Ovary (tissue), 9 donors: Measurements from ENCODE around the gene FBXL13. TPM values are rescaled to one million over a fixed set of nuclear protein-coding genes. Genes with fewer than 3 reads are reported as not detected.
"Not testable (repeated sequence)": the region's sequence is repeated elsewhere in the genome, so short reads cannot be mapped to it uniquely, and the experiment has no call there.

Experiments
- DNase-seq, 5 donors: peaks; one replicate each; pipeline ENCODE4 v3.0.0-alpha.2; 2019 to 2020
- H3K27ac ChIP-seq, 2 donors: fragments of 200-600 bp; one replicate each; pipeline versions ENCODE4 v1.5.1 to v1.8.0; 2019 to 2022
- H3K27me3 ChIP-seq: fragments of 200-600 bp; one replicate; pipeline ENCODE4 v1.8.0; 2022
- H3K36me3 ChIP-seq: fragments of 200-600 bp; sonication (generic); one replicate; pipeline ENCODE4 v1.5.1; 2019
- H3K4me1 ChIP-seq: one replicate; pipeline ENCODE4 v1.8.1; 2013; ENCODE audit warnings: mild to moderate bottlenecking, moderate library complexity; ENCODE audit not compliant: insufficient read depth
- H3K4me3 ChIP-seq: fragments of 200-600 bp; sonication (generic); one replicate; pipeline ENCODE4 v1.5.1; 2017
- H3K9me3 ChIP-seq, 2 donors: fragments of 200-600 bp in 1 of 2; sonication (generic) in 1 of 2; one replicate each; pipeline versions ENCODE4 v1.5.1 to v1.8.1; 2013 to 2019; ENCODE audit warnings: mild to moderate bottlenecking in 1 of 2, moderate library complexity in 1 of 2
- EP300 ChIP-seq: sonication (generic); formaldehyde crosslinking; IDR thresholded peaks from one replicate; pipeline ENCODE4 v1.6.1; 2017; ENCODE audit warnings: antibody characterized with exemption
- POLR2A ChIP-seq: fragments of 450-650 bp; IDR thresholded peaks from one replicate; pipeline ENCODE4 v1.6.1; 2017; ENCODE audit warnings: antibody characterized with exemption, mild to moderate bottlenecking, moderate library complexity
- WGBS, 3 donors: extraction: QIAGEN DNeasy Blood & Tissue Kit in 1 of 3; methylation state at CpG; one replicate each; pipeline versions ENCODE4 v1.1.5 to v1.1.7; 2013 to 2017; 5-methylcytosine and 5-hydroxymethylcytosine counted together
- intact Hi-C, 4 donors: fragments of 100-400 bp; cut with DNase I; formaldehyde crosslinking; loops; one replicate each; pipeline versions ENCODE4 v1.11.0 to v1.15.1; 2022 to 2023
- polyA plus RNA-seq, 2 donors: library from polyadenylated mRNA; stranded (reverse); fragments of 200-250 nt in 1 of 2; fragments of 350-450 nt in 1 of 2; fragmentation: Illumina TruSeq in 1 of 2; extraction: RNeasy Lipid Tissue Mini Kit (QIAGEN cat#74804) in 1 of 2; gene quantifications; one replicate each; pipeline ENCODE4 v1.2.3, GENCODE V29; 2013 to 2014
- total RNA-seq, 7 donors: library from RNA; depleted of rRNA in 2 of 7; stranded (reverse); fragments of >200 nt in 2 of 7; fragmentation: NEBNext Ultra II Directional in 3 of 7; extraction: Animal tissue kit (Norgen Biotek cat#: 25700) in 3 of 7; gene quantifications; one replicate each; pipeline versions ENCODE4 v1.1.0 to v1.2.4, GENCODE V29; 2016 to 2023
- TF ChIP-seq, protein P1 (sequence below), 3 donors: fragments of 450-650 bp in 2 of 3; fragments of 200-600 bp in 1 of 3; IDR thresholded peaks; one replicate each; pipeline versions ENCODE4 v1.5.1 to v1.8.0; 2016 to 2022; ENCODE audit warnings: antibody characterized with exemption in 3 of 3, mild to moderate bottlenecking in 1 of 3
- donor health status: DM: no; HTN: no; CAD: no; lungs with moderate emphysema.
- donor health status: DM: no; HTN: no; CAD: no.
- donor health status: Bipolar disorder and iron deficiency.
- donor health status: DM: yes; HTN: yes; CAD: no.
- donor health status: DM: no; HTN: no; CAD: no.
- donor health status: DM: yes; HTN: yes; CAD: no.

The FBXL13 gene
- total and polyA plus RNA-seq, 9 donors = 1.1 to 13.3 (median 6.0) TPM

DNA sequence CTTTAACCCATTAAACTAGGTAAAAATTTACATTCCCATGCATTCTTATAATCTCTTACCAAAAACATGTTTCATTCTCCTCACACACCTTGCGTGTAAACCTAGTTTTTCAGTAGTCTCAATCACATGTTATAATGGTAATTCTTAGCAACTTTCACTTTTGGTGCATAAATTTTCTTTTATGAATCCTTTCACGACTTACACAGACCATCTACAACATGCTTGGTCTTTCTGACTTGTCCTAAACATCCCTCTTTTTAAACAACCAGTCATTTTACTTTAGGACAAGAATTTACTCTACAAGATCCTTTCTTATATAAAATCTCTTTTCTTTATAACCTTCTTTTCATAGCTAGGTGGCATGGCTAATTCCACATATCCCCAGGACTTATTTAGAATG is 25.8 kb downstream of the FBXL13 start:
- DNase-seq = no peak

DNA sequence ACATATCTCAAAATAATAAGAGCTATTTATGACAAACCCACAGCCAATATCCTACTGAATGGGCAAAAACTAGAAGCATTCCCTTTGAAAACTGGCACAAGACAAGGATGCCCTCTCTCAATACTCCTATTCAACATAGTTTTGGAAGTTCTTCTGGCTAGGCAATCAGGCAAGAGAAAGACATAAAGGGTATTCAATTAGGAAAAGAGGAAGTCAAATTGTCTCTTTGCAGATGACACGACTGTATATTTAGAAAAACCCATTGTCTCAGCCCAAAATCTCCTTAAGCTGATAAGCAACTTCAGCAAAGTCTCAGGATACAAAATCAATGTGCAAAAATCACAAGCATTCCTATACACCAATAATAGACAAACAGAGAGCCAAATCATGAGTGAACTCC is 32.8 kb downstream of the FBXL13 start:
- DNase-seq = not testable (repeated sequence)

More for the DNA sequence above, 25.8 kb downstream of the FBXL13 start:
- H3K4me3 ChIP-seq = no peak overlapping the region
- intact Hi-C loops = no loop called here
- no peak overlapping the region for H3K27ac ChIP-seq
- no peaks in the 10 kb centered on the region for H3K9me3 ChIP-seq
- no peaks in the 10 kb centered on the region for H3K4me1 ChIP-seq
- H3K36me3 ChIP-seq = no peaks in the 10 kb centered on the region
- no peak for TF ChIP-seq POLR2A
- no peak for TF ChIP-seq EP300
- TF ChIP-seq, protein P1, sequence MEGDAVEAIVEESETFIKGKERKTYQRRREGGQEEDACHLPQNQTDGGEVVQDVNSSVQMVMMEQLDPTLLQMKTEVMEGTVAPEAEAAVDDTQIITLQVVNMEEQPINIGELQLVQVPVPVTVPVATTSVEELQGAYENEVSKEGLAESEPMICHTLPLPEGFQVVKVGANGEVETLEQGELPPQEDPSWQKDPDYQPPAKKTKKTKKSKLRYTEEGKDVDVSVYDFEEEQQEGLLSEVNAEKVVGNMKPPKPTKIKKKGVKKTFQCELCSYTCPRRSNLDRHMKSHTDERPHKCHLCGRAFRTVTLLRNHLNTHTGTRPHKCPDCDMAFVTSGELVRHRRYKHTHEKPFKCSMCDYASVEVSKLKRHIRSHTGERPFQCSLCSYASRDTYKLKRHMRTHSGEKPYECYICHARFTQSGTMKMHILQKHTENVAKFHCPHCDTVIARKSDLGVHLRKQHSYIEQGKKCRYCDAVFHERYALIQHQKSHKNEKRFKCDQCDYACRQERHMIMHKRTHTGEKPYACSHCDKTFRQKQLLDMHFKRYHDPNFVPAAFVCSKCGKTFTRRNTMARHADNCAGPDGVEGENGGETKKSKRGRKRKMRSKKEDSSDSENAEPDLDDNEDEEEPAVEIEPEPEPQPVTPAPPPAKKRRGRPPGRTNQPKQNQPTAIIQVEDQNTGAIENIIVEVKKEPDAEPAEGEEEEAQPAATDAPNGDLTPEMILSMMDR (IDR thresholded peaks at IDR 0.05) = no peak
- WGBS, 3 donors = 88 to 98% (median 91%) methylated on average over 2 of the region's 2 CpGs
- no peaks in the 10 kb centered on the region for H3K27me3 ChIP-seq

GRCh38 chr7:103037823-103038739 is 36.5 kb downstream of the FBXL13 start:
- H3K4me3 ChIP-seq, H3K27ac ChIP-seq, H3K9me3 ChIP-seq, H3K27me3 ChIP-seq, H3K36me3 ChIP-seq, intact Hi-C loops, H3K4me1 ChIP-seq, DNase-seq: not testable (repeated sequence)
- WGBS, 3 donors = 86% methylated on average over 20 of the region's 20 CpGs

More for the DNA sequence above, 32.8 kb downstream of the FBXL13 start:
- H3K36me3 ChIP-seq, H3K9me3 ChIP-seq, intact Hi-C loops, H3K4me3 ChIP-seq, H3K4me1 ChIP-seq, H3K27me3 ChIP-seq, H3K27ac ChIP-seq: not testable (repeated sequence)
- 91 to 100% (median 95%) methylated on average over 1 of the region's 1 CpG for WGBS, 3 donors

DNA sequence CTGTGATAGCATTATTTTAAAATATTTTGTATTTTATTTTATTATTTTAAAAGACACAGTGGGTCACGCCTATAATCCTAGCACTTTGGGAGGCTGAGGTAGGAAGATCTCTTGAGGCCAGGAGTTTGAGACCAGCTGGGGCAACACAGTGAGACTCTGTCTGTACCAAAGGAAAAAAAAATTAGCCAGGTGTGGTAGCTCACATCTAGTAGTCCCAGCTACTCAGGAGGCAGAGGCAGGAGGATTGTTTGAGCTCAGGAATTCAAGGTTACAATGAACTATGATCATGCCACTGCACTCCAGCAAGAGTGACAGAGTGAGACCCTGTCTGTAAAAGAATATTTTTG is 37.1 kb downstream of the FBXL13 start:
- TF ChIP-seq, protein P1 (IDR thresholded peaks at IDR 0.05) = no peak
- TF ChIP-seq POLR2A (no peak), EP300 (no peak)
- Histone ChIP-seq H3K36me3 (no peaks in the 10 kb centered on the region), H3K9me3 (no peaks in the 10 kb centered on the region), H3K27me3 (no peaks in the 10 kb centered on the region), H3K4me3 (no peak overlapping the region), H3K27ac (no peak overlapping the region), H3K4me1 (no peaks in the 10 kb centered on the region)
- intact Hi-C loops = no loop called here
- no peak for DNase-seq
- WGBS, 3 donors = 97 to 100% (median 100%) methylated on average over 1 of the region's 1 CpG

GRCh38 chr7:103034318-103034717 is 40.3 kb downstream of the FBXL13 start:
- intact Hi-C loops, H3K36me3 ChIP-seq, H3K4me1 ChIP-seq, DNase-seq, H3K27ac ChIP-seq, H3K27me3 ChIP-seq, H3K9me3 ChIP-seq, H3K4me3 ChIP-seq: not testable (repeated sequence)
- WGBS, 3 donors = 93 to 96% (median 93%) methylated on average over 20 of the region's 20 CpGs

GRCh38 chr7:103031781-103032180 is 42.8 kb downstream of the FBXL13 start:
- no peaks in the 10 kb centered on the region for H3K36me3 ChIP-seq
- H3K27ac ChIP-seq = no peak overlapping the region
- no peaks in the 10 kb centered on the region for H3K9me3 ChIP-seq
- TF ChIP-seq, protein P1 (IDR thresholded peaks at IDR 0.05) = no peak
- no peak for TF ChIP-seq EP300
- H3K4me3 ChIP-seq = no peak overlapping the region
- no peaks in the 10 kb centered on the region for H3K27me3 ChIP-seq
- intact Hi-C loops = no loop called here
- no peaks in the 10 kb centered on the region for H3K4me1 ChIP-seq
- DNase-seq = no peak
- WGBS, 3 donors = 48 to 66% (median 66%) methylated on average over 1 of the region's 1 CpG
